ENCODE data around the gene LCE1C.

The LCE1C gene

GRCh38 chr1:152760551-152761190, 45.8 kb downstream of the LCE1C start:
- DNase-seq (ENCODE audit: low read depth in 3 of 3, low spot score in 1 of 3), result no peak

DNA sequence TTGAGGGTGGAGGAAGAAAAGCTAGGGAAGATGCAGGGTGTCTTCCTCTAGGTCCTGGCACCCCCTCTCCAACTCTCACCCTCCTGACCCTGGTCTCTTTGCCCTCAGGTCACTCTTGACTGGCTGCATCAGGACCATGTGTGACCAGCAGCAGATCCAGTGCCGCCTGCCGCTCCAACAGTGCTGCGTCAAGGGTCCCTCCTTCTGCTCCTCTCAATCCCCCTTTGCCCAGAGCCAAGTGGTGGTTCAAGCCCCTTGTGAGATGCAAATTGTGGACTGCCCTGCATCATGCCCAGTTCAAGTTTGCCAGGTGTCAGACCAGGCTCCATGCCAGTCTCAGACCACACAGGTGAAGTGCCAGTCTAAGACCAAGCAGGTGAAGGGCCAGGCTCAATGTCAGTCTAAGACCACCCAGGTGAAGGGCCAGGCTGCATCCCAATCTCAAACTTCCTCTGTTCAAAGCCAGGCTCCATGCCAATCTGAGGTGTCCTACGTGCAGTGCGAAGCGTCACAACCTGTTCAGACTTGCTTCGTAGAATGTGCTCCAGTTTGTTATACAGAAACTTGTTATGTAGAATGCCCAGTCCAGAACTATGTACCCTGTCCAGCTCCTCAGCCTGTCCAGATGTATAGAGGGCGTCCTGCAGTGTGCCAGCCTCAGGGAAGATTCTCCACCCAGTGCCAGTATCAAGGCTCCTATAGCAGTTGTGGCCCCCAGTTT, 46.8 kb downstream of the LCE1C start:
- DNase-seq (ENCODE audit: low read depth in 3 of 3, low spot score in 1 of 3), result no peak

DNA sequence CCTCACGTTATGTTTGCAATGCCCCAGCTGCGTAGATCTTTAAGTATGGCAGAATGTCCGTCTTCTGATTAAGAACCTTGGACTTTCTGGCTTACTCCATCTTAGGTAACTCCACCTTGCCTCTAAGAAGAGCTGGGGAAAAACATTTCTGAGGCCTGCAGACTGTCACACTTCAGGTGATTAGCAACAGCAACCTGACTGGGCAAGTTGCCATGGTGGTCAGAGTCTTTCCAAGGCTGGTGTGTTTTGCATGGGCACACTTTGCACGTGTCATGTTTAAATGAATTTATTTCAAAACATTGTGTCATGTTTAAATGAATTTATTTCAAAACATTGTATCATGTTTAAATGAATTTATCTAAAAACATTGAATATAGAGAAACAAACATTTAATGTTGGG, 47.8 kb downstream of the LCE1C start:
- no peak for DNase-seq (ENCODE audit: low read depth in 3 of 3, low spot score in 1 of 3)

GRCh38 chr1:152757747-152758146, 48.7 kb downstream of the LCE1C start, which contains the start of gene KPRP:
Gene KPRP, plus strand, starts transcription at chr1:152758025. Its CDS starts 1,564 bp downstream, at chr1:152759589.
- DNase-seq (ENCODE audit: low read depth in 3 of 3, low spot score in 1 of 3), result no peak

DNA sequence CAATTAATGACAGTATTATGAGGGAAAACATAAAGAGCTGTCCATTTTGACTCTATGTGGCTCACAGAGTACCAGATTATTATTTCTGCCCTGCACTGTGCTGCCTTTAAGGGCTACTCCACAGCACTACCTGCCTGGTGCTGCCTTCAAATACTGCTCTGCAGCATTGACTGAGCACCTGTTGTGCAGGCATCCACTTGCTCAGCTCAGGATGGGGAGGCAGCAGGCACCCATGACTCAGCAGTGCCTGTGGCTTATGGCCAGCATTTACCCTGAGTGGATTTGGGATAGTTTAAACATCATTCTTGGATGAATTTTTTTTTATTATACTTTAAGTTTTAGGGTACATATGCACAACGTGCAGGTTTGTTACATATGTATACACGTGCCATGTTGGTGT, 49.6 kb downstream of the LCE1C start:
- no peak for DNase-seq (ENCODE audit: low read depth in 3 of 3, low spot score in 1 of 3)
